SW 1271 (cell line): ENCODE data around the gene PAQR5.
"Not testable (repeated sequence)": the region's sequence is repeated elsewhere in the genome, so short reads cannot be mapped to it uniquely, and the experiment has no call there.

ENCODE experiments used
- DNase-seq, 2 experiments: peaks; one replicate each; lab custom pipeline; 2025; lab: John Stamatoyannopoulos, UW

The PAQR5 gene

GRCh38 chr15:69357773-69358771 is 59.4 kb downstream of the PAQR5 start:
- no peak for DNase-seq

GRCh38 chr15:69358850-69359249 is 60.1 kb downstream of the PAQR5 start:
- no peak for DNase-seq

GRCh38 chr15:69359722-69360121 is 61.0 kb downstream of the PAQR5 start:
- no peak for DNase-seq

- DNase-seq, result no peak
Observed at GRCh38 chr15:69360642-69361041, 61.9 kb downstream of the PAQR5 start.

- DNase-seq, result no peak
Observed at GRCh38 chr15:69367236-69367635, 68.5 kb downstream of the PAQR5 start.

GRCh38 chr15:69369631-69370030 is 70.9 kb downstream of the PAQR5 start:
- no peak for DNase-seq

- DNase-seq, result no peak
Observed at GRCh38 chr15:69373406-69373805, 74.7 kb downstream of the PAQR5 start.

- DNase-seq, result no peak
Observed at GRCh38 chr15:69375151-69375790, 76.6 kb downstream of the PAQR5 start.

- no peak for DNase-seq
Observed at GRCh38 chr15:69377216-69377970, 78.7 kb downstream of the PAQR5 start.

- peak in 1 of 2 experiments; percentile 14 for DNase-seq
Observed at GRCh38 chr15:69380100-69380725, 81.5 kb downstream of the PAQR5 start.

GRCh38 chr15:69380726-69381105 is 82.0 kb downstream of the PAQR5 start:
- DNase-seq, result no peak

GRCh38 chr15:69382176-69382575 is 83.5 kb downstream of the PAQR5 start:
- DNase-seq, result not testable (repeated sequence)

GRCh38 chr15:69384066-69384465 is 85.4 kb downstream of the PAQR5 start:
- not testable (repeated sequence) for DNase-seq

- no peak for DNase-seq
Observed at GRCh38 chr15:69384626-69385598, 86.2 kb downstream of the PAQR5 start.

GRCh38 chr15:69385831-69386230 is 87.1 kb downstream of the PAQR5 start:
- DNase-seq, result no peak

GRCh38 chr15:69386284-69386683 is 87.6 kb downstream of the PAQR5 start:
- DNase-seq, result no peak

- DNase-seq, result peak in 1 of 2 experiments; percentile 21
Observed at GRCh38 chr15:69388260-69388705, 89.6 kb downstream of the PAQR5 start.

GRCh38 chr15:69389426-69389825 is 90.7 kb downstream of the PAQR5 start:
- DNase-seq, result no peak

- peak in 1 of 2 experiments; percentile 13 for DNase-seq
Observed at GRCh38 chr15:69390575-69390974, 91.9 kb downstream of the PAQR5 start.

GRCh38 chr15:69391046-69391757 is 92.5 kb downstream of the PAQR5 start:
- no peak for DNase-seq
